WERI-Rb-1 (cell line): ENCODE results near the gene HOXA4.

Experiments
- DNase-seq: peaks from one replicate; pipeline ENCODE4 v3.0.0-alpha.2; 2020
- H3K27ac ChIP-seq: fragments of 250-450 bp; sonication (Bioruptor Pico); 2 replicates; pipeline ENCODE4 v1.5.1; 2020; ENCODE audit warnings: mild to moderate bottlenecking, moderate library complexity
- H3K27me3 ChIP-seq: fragments of 250-450 bp; sonication (Bioruptor Pico); 2 replicates; pipeline ENCODE4 v1.5.1; 2021; ENCODE audit warnings: mild to moderate bottlenecking, low read depth, moderate library complexity; ENCODE audit not compliant: insufficient read depth, severe bottlenecking
- H3K36me3 ChIP-seq: fragments of 250-450 bp; sonication (Bioruptor Pico); 2 replicates; pipeline ENCODE4 v1.5.1; 2020; ENCODE audit warnings: mild to moderate bottlenecking, moderate library complexity
- H3K4me3 ChIP-seq: 2 replicates; pipeline ENCODE4 v1.5.1; 2011; ENCODE audit warnings: low read depth, mild to moderate bottlenecking, control low read depth, low read length
- H3K9me3 ChIP-seq: fragments of 250-450 bp; sonication (Bioruptor Pico); 2 replicates; pipeline ENCODE4 v1.5.1; 2021; ENCODE audit warnings: mild to moderate bottlenecking, moderate library complexity; ENCODE audit not compliant: severe bottlenecking
- CTCF ChIP-seq: IDR thresholded peaks from 2 replicates; pipeline ENCODE4 v1.5.1; 2011; ENCODE audit warnings: low read depth, mild to moderate bottlenecking, control low read depth, inconsistent platforms, low read length

Gene HOXA4

GRCh38 chr7:27151931-27152815 is 21.6 kb upstream of the HOXA4 start, which contains the start of gene HOXA3:
Gene HOXA3, minus strand, starts transcription at chr7:27152583. Its CDS starts 41,943 bp downstream, at chr7:27110640.
- peaks cover 57% of the 10 kb centered on the region for H3K27me3 ChIP-seq
- peak; percentile 12 for DNase-seq
- 0 out of 2 replicates have a peak within 1 kb of the TSS, but pooled peaks have one; percentile 68 for H3K27ac ChIP-seq
- H3K4me3 ChIP-seq, result peak within 1 kb of the TSS; percentile 56
- TF ChIP-seq CTCF, result no peak
- no peaks in the 10 kb centered on the region for H3K36me3 ChIP-seq
- H3K9me3 ChIP-seq, result peaks cover 10% of the 10 kb centered on the region

DNA sequence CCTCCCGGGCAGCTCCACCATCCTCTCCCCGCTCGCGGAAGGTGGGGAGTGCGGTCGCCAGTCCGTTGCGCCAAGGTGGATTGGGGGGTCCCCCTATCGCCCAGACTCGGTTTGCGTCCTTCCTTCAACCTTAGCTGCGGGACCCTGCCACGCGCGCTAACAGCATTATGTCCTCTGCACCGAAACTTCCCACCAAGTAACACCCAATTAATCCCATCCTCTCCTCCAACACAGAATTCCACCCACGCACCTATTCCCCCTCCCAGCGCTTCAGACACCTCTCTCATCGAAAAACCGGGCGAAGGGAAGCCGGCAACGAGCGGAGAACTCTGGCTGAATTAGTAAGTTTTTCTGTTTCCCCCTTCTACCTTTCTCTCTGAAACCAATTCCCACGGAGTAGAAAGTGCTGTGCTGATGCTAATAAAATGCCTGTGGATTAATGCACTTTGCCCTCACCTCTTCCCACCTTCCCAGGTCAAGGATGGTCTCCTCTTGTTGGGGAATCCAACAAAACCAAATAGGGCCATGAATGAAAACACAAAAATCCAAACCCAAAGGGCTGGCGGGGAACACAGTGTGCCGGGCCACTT is 20.9 kb upstream of the HOXA4 start:
- no peak for DNase-seq
- peaks cover 55% of the 10 kb centered on the region for H3K27me3 ChIP-seq

GRCh38 chr7:27150568-27151340 is 20.2 kb upstream of the HOXA4 start:
- TF ChIP-seq CTCF, result peak; percentile 85
- Histone ChIP-seq H3K9me3 (no peaks in the 10 kb centered on the region), H3K4me3 (peak overlapping the region; percentile 56), H3K27me3 (peaks cover 52% of the 10 kb centered on the region), H3K36me3 (no peaks in the 10 kb centered on the region), H3K27ac (peak overlapping the region; percentile 68)
- DNase-seq, result peak; percentile 68

More for the DNA sequence above, 20.9 kb upstream of the HOXA4 start:
- Histone ChIP-seq H3K9me3 (peaks cover 5% of the 10 kb centered on the region), H3K36me3 (no peaks in the 10 kb centered on the region), H3K4me3 (peak overlapping the region; percentile 56), H3K27ac (peak overlapping the region; percentile 68; the same call in 1 of the 2 replicates)
- no peak for TF ChIP-seq CTCF

DNA sequence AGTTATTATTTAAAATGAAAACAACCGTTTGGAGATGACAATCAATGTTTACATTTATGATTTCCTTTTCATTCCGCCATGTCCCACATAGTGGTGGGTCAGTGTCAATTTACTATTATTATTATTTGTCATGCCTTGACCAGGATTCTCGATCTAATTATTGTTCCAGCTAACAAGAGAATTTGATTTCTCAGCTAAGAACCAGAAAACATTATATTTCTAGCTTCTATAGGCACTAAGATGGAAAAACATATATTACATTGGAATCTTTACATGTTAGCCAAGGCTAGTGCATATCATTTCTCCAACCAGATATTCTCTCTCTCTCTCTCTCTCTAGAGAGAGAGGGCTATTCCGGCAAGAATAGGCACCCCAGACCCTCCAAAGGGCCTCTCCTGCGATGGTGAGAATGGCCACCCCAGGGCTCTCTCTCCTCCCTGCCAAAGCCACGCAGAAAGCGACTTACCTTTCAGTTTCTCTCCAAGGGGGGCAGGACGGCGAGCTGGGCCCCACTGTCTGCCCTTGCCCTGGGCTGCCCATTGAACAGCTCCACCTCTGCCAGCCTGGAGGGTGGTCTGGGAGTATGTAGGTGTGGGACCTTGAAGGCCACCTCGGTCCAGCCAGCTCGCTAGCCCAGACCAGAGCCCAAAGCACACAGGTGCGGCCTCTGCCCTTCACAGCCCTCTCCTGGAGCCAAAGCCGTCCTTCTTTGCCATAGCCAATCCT is 19.4 kb upstream of the HOXA4 start:
- Histone ChIP-seq H3K4me3 (peak overlapping the region; percentile 56), H3K27ac (peak overlapping the region; percentile 68), H3K9me3 (no peaks in the 10 kb centered on the region), H3K36me3 (no peaks in the 10 kb centered on the region), H3K27me3 (peaks cover 50% of the 10 kb centered on the region)
- DNase-seq, result no peak
- no peak for TF ChIP-seq CTCF
